OCI-LY7 (cell line): ENCODE data around the gene SYNGAP1. TPM values are rescaled to one million over a fixed set of nuclear protein-coding genes. Genes with fewer than 3 reads are reported as not detected.
"Not testable (repeated sequence)": the region's sequence is repeated elsewhere in the genome, so short reads cannot be mapped to it uniquely, and the experiment has no call there.

Experiments used
- BruUV-seq: library from RNA; stranded (reverse); fragments of 400-500 nt; replicated peaks from 2 replicates; lab custom pipeline; 2021; lab: Mats Ljungman, UMichigan
- CTCF ChIA-PET: fragments of 300-600 bp; sonication (Branson Sonifier 250); formaldehyde crosslinking; loops from one replicate; lab custom pipeline; 2022; ENCODE audit warnings: antibody characterized with exemption; ENCODE audit not compliant: unreplicated experiment; lab: Charles Lee
- POLR2A ChIA-PET: fragments of 300-600 bp; sonication (Branson Sonifier 250); formaldehyde crosslinking; loops from one replicate; lab custom pipeline; 2022; ENCODE audit warnings: antibody characterized with exemption; lab: Charles Lee
- DNase-seq: peaks from one replicate; pipeline ENCODE4 v3.0.0-alpha.2; 2015; ENCODE audit warnings: low spot score
- H2AFZ ChIP-seq: fragments of 200-600 bp; sonication (generic), shearing (Covaris generic); 2 replicates; pipeline ENCODE4 v1.6.1; 2014; ENCODE audit warnings: mild to moderate bottlenecking, antibody characterized with exemption, low read length, moderate library complexity
- H3K27ac ChIP-seq: fragments of 200-600 bp; sonication (generic); 2 replicates; pipeline ENCODE4 v1.5.1; 2014; ENCODE audit warnings: mixed run types, low read depth, mild to moderate bottlenecking, moderate library complexity, low read length, inconsistent platforms; ENCODE audit not compliant: poor library complexity, severe bottlenecking
- H3K36me3 ChIP-seq: fragments of 200-600 bp; sonication (generic); 2 replicates; pipeline ENCODE4 v1.6.1; 2014; ENCODE audit warnings: mild to moderate bottlenecking, antibody characterized with exemption, low read length, moderate library complexity, mixed read lengths; ENCODE audit not compliant: insufficient read depth
- H3K4me1 ChIP-seq: fragments of 200-600 bp; sonication (generic); 2 replicates; pipeline ENCODE4 v1.5.1; 2014; ENCODE audit warnings: mild to moderate bottlenecking, low read length; ENCODE audit not compliant: insufficient read depth, poor library complexity, severe bottlenecking
- H3K4me2 ChIP-seq: fragments of 200-600 bp; sonication (generic); 2 replicates; pipeline ENCODE4 v1.6.1; 2014; ENCODE audit warnings: mild to moderate bottlenecking, low read length
- H3K4me3 ChIP-seq: fragments of 200-600 bp; sonication (generic); 2 replicates; pipeline ENCODE4 v1.5.1; 2014; ENCODE audit warnings: mild to moderate bottlenecking, low read depth, low read length; ENCODE audit not compliant: poor library complexity, severe bottlenecking
- H3K79me2 ChIP-seq: fragments of 200-600 bp; sonication (generic); 2 replicates; pipeline ENCODE4 v1.6.1; 2016; ENCODE audit warnings: low read depth, mild to moderate bottlenecking, low read length, moderate library complexity, mixed read lengths; ENCODE audit not compliant: insufficient read depth
- H3K9me2 ChIP-seq: fragments of 200-600 bp; sonication (generic); 2 replicates; pipeline ENCODE4 v1.6.1; 2016; ENCODE audit warnings: mild to moderate bottlenecking, low read length, mixed read lengths; ENCODE audit not compliant: insufficient read depth
- H3K9me3 ChIP-seq: fragments of 200-600 bp; sonication (generic); 2 replicates; pipeline ENCODE4 v1.6.1; 2014; ENCODE audit warnings: mild to moderate bottlenecking, mixed run types, low read length, mixed read lengths
- H4K20me1 ChIP-seq: fragments of 200-600 bp; sonication (generic); 2 replicates; pipeline ENCODE4 v1.6.1; 2014; ENCODE audit warnings: mild to moderate bottlenecking, antibody characterized with exemption, low read length, moderate library complexity, mixed read lengths; ENCODE audit not compliant: insufficient read depth
- EZH2phosphoT487 ChIP-seq: fragments of 200-600 bp; sonication (generic); IDR thresholded peaks from 2 replicates; pipeline ENCODE4 v1.6.1; 2018; ENCODE audit warnings: low read depth, borderline replicate concordance, mild to moderate bottlenecking, mixed run types, antibody characterized with exemption, low read length, moderate library complexity, mixed read lengths
- intact Hi-C: fragments of 100-400 bp; cut with micrococcal nuclease; formaldehyde crosslinking; loops from one replicate; pipeline ENCODE4 v1.10.0; 2022; ENCODE audit not compliant: unreplicated experiment
- total RNA-seq, 2 experiments: library from RNA; depleted of rRNA in 1 of 2; stranded (reverse); fragments of >200 nt in 1 of 2; shearing (Covaris generic) in 1 of 2; gene quantifications; 2 replicates each; pipeline ENCODE4 v1.2.3, GENCODE V29; 2014 to 2022
- TF ChIP-seq, protein P1 (sequence below): fragments of 200-600 bp; sonication (generic); conservative IDR thresholded peaks from 2 replicates; pipeline ENCODE4 v1.5.1; 2014; ENCODE audit warnings: mild to moderate bottlenecking, antibody characterized with exemption, low read length, moderate library complexity, mixed read lengths

Gene SYNGAP1
- total RNA-seq, 2 experiments from 2014 or later: 5.6 to 30.7 TPM

DNA sequence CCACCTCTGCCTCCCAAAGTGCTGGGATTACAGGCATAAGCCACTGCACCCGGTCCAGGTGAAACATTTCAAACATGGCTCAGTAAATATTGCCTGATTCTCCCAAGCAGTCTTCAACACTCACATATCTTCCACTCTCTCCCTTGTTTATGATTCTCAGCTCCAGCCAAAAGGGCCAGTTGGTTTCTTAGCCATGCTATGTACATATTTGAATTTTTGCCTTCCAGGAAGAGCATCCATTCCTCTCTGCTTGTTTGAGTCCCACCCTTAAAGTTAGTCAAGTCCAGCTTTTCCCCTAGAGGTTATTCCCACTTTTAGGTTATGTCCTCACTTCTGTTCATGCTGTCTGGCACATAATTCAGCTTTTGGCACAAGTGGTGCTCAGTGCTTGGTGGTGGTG, 22.3 kb upstream of the SYNGAP1 start:
- Histone ChIP-seq H3K9me2 (no peaks in the 10 kb centered on the region), H3K4me2 (no peak overlapping the region), H3K36me3 (peaks cover 91% of the 10 kb centered on the region), H3K27ac (no peak overlapping the region), H3K4me3 (no peak overlapping the region), H2AFZ (no peak overlapping the region), H3K4me1 (peaks cover 25% of the 10 kb centered on the region), H3K9me3 (no peaks in the 10 kb centered on the region), H3K79me2 (peaks cover 89% of the 10 kb centered on the region), H4K20me1 (peaks cover 28% of the 10 kb centered on the region)
- ChIA-PET CTCF (no interaction called here), POLR2A (no interaction called here)
- intact Hi-C loops: loop anchor here (10.0 kb wide), 1 partner anchor 1583 kb away; the partner anchor contains the start of genes HSPA1A and HSPA1L
- DNase-seq: no peak
- TF ChIP-seq, protein P1, sequence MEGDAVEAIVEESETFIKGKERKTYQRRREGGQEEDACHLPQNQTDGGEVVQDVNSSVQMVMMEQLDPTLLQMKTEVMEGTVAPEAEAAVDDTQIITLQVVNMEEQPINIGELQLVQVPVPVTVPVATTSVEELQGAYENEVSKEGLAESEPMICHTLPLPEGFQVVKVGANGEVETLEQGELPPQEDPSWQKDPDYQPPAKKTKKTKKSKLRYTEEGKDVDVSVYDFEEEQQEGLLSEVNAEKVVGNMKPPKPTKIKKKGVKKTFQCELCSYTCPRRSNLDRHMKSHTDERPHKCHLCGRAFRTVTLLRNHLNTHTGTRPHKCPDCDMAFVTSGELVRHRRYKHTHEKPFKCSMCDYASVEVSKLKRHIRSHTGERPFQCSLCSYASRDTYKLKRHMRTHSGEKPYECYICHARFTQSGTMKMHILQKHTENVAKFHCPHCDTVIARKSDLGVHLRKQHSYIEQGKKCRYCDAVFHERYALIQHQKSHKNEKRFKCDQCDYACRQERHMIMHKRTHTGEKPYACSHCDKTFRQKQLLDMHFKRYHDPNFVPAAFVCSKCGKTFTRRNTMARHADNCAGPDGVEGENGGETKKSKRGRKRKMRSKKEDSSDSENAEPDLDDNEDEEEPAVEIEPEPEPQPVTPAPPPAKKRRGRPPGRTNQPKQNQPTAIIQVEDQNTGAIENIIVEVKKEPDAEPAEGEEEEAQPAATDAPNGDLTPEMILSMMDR: no peak
- no peak for TF ChIP-seq EZH2phosphoT487
- BruUV-seq: no TSS peak

DNA sequence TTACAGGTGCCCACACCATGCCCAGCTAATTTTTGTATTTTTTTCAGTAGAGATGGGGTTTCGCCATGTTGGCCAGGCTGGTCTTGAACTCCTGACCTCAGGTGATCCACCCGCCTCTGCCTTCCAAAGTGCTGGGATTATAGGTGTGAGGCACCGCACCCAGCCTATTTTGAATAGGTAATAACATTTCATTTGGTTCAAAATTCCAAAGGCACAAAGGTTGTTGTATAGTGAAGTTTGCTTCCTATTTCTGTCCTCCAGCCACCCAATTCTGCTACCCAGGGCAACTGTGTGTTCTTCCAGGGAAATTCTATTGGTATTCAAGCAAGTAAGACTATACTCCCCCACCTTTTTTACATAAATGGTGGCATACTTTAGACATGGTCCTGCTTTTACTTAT, 21.3 kb upstream of the SYNGAP1 start:
- H3K9me2 ChIP-seq, CTCF ChIA-PET, DNase-seq, H3K4me2 ChIP-seq, H3K27ac ChIP-seq, H3K9me3 ChIP-seq, POLR2A ChIA-PET, BruUV-seq, H3K4me3 ChIP-seq, H2AFZ ChIP-seq: not testable (repeated sequence)
- H4K20me1 ChIP-seq: peaks cover 23% of the 10 kb centered on the region
- peaks cover 87% of the 10 kb centered on the region for H3K79me2 ChIP-seq
- H3K36me3 ChIP-seq: peaks cover 91% of the 10 kb centered on the region
- peaks cover 25% of the 10 kb centered on the region for H3K4me1 ChIP-seq
- intact Hi-C loops: loop anchor here (10.0 kb wide), 1 partner anchor 1584 kb away; the partner anchor contains the start of genes HSPA1A and HSPA1L

DNA sequence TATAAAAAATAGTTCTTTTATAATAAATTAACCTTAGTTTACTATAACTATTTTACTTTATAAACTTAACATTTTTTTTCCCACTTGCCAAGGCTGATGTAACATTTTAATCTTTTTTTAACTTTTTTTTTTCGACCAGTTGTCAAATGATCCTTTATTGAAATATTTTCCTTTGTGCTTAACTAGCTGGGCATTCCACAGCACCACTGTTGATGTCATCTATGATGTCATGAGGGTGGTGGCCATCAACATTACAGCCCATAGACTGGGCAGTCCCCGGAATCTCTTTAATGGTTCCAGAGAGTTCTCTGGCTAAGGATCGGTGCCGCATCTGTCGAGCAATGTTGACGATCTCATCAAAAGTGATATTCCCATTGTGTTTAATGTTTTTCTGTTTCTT, 20.0 kb upstream of the SYNGAP1 start:
- H3K9me2 ChIP-seq, CTCF ChIA-PET, DNase-seq, H3K4me3 ChIP-seq, POLR2A ChIA-PET, H3K9me3 ChIP-seq, H3K4me2 ChIP-seq, H3K27ac ChIP-seq, H2AFZ ChIP-seq: not testable (repeated sequence)
- H3K79me2 ChIP-seq: peaks cover 74% of the 10 kb centered on the region
- intact Hi-C loops: loop anchor here (10.0 kb wide), 1 partner anchor 1585 kb away; the partner anchor contains the start of genes HSPA1A and HSPA1L
- peaks cover 13% of the 10 kb centered on the region for H3K4me1 ChIP-seq
- peaks cover 91% of the 10 kb centered on the region for H3K36me3 ChIP-seq
- peaks cover 12% of the 10 kb centered on the region for H4K20me1 ChIP-seq
- BruUV-seq: TSS peak; percentile 26

DNA sequence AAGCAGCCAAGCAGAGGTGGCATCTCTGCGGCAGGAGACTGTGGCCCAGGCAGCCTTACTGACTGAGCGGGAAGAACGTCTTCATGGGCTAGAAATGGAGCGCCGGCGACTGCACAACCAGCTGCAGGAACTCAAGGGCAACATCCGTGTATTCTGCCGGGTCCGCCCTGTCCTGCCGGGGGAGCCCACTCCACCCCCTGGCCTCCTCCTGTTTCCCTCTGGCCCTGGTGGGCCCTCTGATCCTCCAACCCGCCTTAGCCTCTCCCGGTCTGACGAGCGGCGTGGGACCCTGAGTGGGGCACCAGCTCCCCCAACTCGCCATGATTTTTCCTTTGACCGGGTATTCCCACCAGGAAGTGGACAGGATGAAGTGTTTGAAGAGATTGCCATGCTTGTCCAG, 15.0 kb upstream of the SYNGAP1 start:
- Histone ChIP-seq H3K36me3 (peaks cover 95% of the 10 kb centered on the region), H3K4me1 (peaks cover 11% of the 10 kb centered on the region), H4K20me1 (no peaks in the 10 kb centered on the region), H2AFZ (no peak overlapping the region), H3K4me2 (no peak overlapping the region), H3K27ac (no peak overlapping the region), H3K9me3 (no peaks in the 10 kb centered on the region), H3K9me2 (no peaks in the 10 kb centered on the region), H3K79me2 (peaks cover 25% of the 10 kb centered on the region), H3K4me3 (no peak overlapping the region)
- no peak for DNase-seq
- intact Hi-C loops: no loop called here
- POLR2A ChIA-PET: no interaction called here
- BruUV-seq: no TSS peak
- CTCF ChIA-PET: no interaction called here
- TF ChIP-seq EZH2phosphoT487: no peak
- TF ChIP-seq, protein P1: no peak
